Measurements from ENCODE around the gene ALS2.

DNA sequence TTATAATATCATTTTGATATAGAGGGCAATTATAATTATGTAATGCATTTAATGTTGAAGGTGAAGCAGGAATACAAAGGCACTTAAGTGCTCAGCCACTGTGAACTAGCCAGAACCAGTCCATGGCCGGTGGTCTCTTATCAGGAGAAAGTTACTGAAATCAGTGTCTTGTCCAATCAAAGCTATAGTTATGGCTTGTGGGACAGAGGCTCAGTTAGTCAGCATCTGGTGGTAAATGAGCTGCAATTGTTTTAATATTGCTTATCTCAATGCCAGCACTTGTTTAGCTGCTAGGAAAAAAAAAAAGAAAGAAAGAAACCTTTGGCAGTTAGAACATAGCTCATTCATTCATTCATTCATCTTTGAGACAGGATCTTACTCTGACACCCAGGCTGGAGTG lies 3.8 kb upstream of the ALS2 start:
- TF ChIP-seq CTCF (IDR thresholded peaks at IDR 0.05; ENCODE audit: insufficient read depth, low read length) = no peak
- TF ChIP-seq POLR2AphosphoS5 (IDR thresholded peaks at IDR 0.05; ENCODE audit: low read depth) = no peak
- TF ChIP-seq, protein P1, sequence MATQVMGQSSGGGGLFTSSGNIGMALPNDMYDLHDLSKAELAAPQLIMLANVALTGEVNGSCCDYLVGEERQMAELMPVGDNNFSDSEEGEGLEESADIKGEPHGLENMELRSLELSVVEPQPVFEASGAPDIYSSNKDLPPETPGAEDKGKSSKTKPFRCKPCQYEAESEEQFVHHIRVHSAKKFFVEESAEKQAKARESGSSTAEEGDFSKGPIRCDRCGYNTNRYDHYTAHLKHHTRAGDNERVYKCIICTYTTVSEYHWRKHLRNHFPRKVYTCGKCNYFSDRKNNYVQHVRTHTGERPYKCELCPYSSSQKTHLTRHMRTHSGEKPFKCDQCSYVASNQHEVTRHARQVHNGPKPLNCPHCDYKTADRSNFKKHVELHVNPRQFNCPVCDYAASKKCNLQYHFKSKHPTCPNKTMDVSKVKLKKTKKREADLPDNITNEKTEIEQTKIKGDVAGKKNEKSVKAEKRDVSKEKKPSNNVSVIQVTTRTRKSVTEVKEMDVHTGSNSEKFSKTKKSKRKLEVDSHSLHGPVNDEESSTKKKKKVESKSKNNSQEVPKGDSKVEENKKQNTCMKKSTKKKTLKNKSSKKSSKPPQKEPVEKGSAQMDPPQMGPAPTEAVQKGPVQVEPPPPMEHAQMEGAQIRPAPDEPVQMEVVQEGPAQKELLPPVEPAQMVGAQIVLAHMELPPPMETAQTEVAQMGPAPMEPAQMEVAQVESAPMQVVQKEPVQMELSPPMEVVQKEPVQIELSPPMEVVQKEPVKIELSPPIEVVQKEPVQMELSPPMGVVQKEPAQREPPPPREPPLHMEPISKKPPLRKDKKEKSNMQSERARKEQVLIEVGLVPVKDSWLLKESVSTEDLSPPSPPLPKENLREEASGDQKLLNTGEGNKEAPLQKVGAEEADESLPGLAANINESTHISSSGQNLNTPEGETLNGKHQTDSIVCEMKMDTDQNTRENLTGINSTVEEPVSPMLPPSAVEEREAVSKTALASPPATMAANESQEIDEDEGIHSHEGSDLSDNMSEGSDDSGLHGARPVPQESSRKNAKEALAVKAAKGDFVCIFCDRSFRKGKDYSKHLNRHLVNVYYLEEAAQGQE (IDR thresholded peaks at IDR 0.05; ENCODE audit: insufficient replicate concordance, low read depth) = no peak
- no peak for TF ChIP-seq SPI1 (IDR thresholded peaks at IDR 0.05; ENCODE audit: borderline replicate concordance, low read depth)
